Dermis blood vessel endothelial cell (primary cell): ENCODE measurements around the gene UBXN7. TPM values are rescaled to one million over a fixed set of nuclear protein-coding genes. Genes with fewer than 3 reads are reported as not detected.
"Not testable (repeated sequence)": the region's sequence is repeated elsewhere in the genome, so short reads cannot be mapped to it uniquely, and the experiment has no call there.

Experiments
- DNase-seq: peaks from one replicate; pipeline ENCODE4 v3.0.0; 2010
- total RNA-seq: library from RNA; depleted of rRNA; stranded (reverse); fragments of >200 nt; gene quantifications from 2 replicates; pipeline ENCODE4 v1.2.3, GENCODE V29; 2014

UBXN7 gene
- total RNA-seq, 1 donor from 2014 or later: 18.0 TPM

DNA sequence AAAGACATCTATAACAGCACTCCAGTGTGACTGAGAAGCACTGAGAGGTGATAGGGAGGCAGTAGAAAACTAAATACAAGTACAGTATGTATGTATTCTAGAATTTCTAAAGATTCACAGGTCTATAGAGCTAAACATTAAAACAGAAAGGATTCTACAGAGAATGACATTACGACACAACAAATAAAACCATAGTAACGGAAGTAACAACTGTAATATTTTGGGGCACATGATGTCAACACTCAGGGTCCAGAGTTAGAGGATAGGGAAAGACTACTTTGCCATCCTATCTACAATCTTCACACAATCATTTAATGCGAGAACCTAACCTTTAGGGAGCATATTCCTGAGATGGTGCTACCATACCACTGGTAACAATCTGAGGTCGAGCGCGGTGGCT, 13.6 kb downstream of the UBXN7 start:
- DNase-seq: no peak

DNA sequence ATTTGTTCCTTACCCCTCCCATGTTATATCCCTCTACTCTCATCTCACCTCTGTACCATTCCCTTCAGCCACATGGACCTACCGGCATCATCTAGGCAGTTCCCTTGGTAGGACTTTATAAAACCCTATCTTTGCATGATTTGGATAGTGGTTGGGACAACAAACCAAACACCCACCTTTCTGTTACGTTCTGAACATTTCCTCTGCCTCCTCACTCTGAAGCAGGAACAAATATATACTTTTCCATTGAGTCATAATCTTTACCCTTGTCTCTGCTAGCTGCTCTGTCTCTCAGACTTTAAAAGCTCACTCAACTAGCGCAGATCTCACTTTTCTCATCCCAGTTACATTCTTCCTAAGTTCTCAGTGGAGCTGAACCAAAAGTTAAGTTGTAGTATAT, 17.8 kb downstream of the UBXN7 start:
- DNase-seq: peak; percentile 21

- no peak for DNase-seq
Measured at GRCh38 chr3:196412704-196413103, 19.5 kb downstream of the UBXN7 start.

DNA sequence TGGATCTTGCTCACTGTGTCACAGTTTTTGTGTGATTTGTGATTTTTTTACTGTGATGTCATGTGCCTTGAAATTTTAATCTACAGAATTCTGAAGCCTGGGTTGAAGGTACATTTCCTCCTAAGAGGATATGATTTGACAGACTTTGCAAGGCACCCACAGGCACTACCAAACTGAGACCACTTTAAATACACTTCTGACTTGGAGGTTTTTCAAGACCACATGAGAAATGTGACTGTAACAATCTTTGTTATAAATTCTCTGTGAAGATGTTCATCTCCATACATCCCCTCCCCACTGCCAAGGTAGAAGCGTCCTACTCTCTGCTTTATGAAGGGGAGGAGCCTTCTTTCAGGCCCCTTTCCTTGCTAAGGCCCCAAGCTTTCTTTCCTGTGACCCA, 22.8 kb downstream of the UBXN7 start:
- DNase-seq: no peak

GRCh38 chr3:196408565-196409300, 23.5 kb downstream of the UBXN7 start:
- DNase-seq: no peak

GRCh38 chr3:196406811-196407470, 25.3 kb downstream of the UBXN7 start:
- DNase-seq: peak; percentile 5

- DNase-seq: no peak
Measured at GRCh38 chr3:196400331-196400730, 31.9 kb downstream of the UBXN7 start.

GRCh38 chr3:196399485-196399945, 32.7 kb downstream of the UBXN7 start:
- DNase-seq: peak; percentile 9

DNA sequence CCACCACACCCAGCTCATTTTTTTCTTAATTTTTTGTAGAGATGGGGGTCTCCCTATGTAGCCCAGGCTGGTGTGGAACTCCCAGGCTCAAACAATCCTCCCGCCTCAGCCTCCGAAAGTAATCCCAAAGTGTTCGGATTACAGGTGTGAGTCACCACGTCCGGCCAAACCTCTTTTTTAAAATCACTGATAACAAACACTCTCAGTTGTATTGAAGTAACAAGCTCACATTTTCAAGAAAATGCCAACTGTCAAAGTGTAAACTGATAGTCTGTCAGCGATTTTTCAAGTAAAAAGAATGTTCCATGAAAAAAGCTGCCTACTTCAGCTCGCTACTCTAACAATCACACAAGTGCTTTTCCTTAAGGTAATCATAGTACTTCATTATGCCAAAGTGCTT, 33.4 kb downstream of the UBXN7 start:
- no peak for DNase-seq

DNA sequence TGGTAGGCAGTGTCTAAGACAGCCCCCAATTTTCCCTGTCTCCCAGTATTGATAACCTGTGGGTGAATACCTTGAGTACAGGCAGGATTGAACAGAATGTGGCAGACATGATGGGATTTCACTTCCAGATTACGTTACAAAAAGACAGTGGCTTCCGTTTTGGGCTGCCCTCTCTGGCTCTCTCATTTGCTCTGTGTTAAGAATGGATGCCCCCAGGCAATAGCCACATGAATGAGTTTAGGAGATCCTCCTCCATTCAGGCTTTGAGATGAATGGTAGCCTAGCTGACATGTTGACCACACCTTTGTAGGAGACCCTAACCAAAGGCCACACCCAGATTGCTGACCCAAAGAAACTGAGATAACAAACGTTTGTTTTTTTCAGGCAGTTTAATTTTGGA, 34.3 kb downstream of the UBXN7 start:
- no peak for DNase-seq

GRCh38 chr3:196390116-196390515, 42.1 kb downstream of the UBXN7 start:
- DNase-seq: no peak

GRCh38 chr3:196388956-196389355, 43.3 kb downstream of the UBXN7 start:
- DNase-seq: peak; percentile 18

DNA sequence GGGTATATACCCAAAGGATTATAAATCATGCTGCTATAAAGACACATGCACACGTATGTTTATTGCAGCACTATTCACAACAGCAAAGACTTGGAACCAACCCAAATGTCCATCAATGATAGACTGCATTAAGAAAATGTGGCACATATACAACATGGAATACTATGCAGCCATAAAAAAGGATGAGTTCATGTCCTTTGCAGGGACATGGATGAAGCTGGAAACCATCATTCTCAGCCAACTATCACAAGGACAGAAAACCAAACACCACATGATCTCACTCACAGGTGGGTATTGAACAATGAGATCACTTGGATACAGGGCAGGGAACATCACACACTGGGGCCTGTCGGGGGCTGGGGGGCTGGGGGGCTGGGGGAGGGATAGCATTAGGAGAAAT, 44.3 kb downstream of the UBXN7 start:
- DNase-seq: not testable (repeated sequence)

- not testable (repeated sequence) for DNase-seq
Measured at GRCh38 chr3:196386797-196387196, 45.4 kb downstream of the UBXN7 start.

DNA sequence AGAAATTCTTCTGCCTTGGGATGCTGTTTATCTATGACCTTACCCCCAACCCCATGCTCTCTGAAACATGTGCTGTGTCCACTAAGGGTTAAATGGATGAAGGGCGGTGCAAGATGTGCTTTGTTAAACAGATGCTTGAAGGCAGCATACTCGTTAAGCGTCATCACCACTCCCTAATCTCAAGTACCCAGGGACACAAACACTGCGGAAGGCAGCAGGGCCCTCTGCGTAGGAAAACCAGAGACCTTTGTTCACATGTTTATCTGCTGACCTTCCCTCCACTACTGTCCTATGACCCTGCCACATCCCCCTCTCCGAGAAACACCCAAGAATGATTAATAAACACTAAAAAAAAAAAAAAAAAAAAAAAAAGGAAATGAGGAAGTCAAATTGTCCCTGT, 46.2 kb downstream of the UBXN7 start:
- not testable (repeated sequence) for DNase-seq

GRCh38 chr3:196385446-196385845, 46.8 kb downstream of the UBXN7 start:
- DNase-seq: not testable (repeated sequence)

DNA sequence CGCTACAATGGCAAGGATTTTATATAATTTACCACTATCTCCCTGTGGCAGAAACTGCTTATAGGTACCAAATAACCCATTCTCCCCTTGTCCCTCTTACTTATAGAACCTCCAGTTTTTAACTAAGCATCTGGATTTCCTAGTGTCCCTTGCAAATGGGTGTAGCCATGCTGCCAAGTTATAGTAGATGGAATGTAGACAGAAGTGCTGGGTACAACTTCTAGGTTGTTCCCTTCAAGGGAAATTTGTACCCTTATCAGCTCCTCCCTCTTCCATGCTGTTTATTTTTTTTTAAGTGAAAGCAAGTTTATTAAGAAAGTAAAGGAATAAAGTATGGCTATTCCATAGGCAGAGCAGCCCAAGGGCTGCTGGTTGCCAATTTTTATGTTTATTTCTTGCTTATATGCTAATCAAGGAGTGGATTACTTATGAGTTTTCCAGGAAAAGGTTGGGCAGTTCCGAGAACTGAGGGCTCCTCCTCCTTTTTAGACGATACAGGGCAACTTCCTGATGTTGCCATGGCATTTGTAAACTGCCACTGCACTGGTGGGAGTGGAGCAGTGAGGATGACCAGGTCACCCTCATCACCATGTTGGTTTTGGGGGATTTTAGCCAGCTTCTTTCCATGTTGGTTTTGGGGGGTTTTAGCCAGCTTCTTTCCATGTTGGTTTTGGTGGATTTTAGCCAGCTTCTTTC, 53.9 kb downstream of the UBXN7 start:
- peak; percentile 6 for DNase-seq

GRCh38 chr3:196377321-196377720, 54.9 kb downstream of the UBXN7 start:
- DNase-seq: no peak

- DNase-seq: no peak
Measured at GRCh38 chr3:196365736-196366135, 66.5 kb downstream of the UBXN7 start.

- no peak for DNase-seq
Measured at GRCh38 chr3:196360586-196360985, 71.6 kb downstream of the UBXN7 start.

GRCh38 chr3:196358540-196358939, 73.7 kb downstream of the UBXN7 start:
- not testable (repeated sequence) for DNase-seq

DNA sequence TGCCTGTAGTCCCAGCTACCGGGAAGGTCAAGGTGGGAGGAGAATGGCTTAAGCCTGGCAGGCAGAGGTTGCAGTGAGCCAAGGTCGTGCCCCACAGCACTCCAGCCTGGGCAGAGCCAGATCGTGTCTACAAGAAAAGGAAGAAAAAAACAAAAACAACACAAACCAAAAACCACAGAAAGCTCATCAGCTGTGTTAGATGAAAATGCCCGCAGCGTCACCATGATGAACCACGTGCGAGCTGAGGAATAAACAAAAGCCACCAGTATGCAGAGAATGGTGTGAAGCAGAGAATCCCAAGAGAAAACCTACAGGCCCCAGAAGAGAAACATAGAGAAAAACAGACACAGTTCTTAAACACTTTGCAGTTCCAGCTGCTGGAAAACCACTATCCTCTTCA, 74.3 kb downstream of the UBXN7 start:
- DNase-seq: no peak

- DNase-seq: peak; percentile 74
Measured at GRCh38 chr3:196356556-196356955, 75.7 kb downstream of the UBXN7 start.

GRCh38 chr3:196355668-196356067, 76.6 kb downstream of the UBXN7 start:
- DNase-seq: no peak
